IMR-90 (cell line): ENCODE results near the gene CLEC2A. TPM values are rescaled to one million over a fixed set of nuclear protein-coding genes. Genes with fewer than 3 reads are reported as not detected.

Source experiments
- ATAC-seq: fragments of 200-7000 bp; cut with Tn5 transposase; 2 replicates; pipeline ENCODE4 v1.9.1; 2020; ENCODE audit warnings: low read depth, mild to moderate bottlenecking, moderate library complexity
- BruUV-seq: library from RNA; stranded (reverse); fragments of 400-500 nt; replicated peaks from 2 replicates; lab custom pipeline; 2021; lab: Mats Ljungman, UMichigan
- CTCF ChIA-PET: fragments of 300-600 bp; formaldehyde crosslinking; extraction: SDS; loops from one replicate; lab custom pipeline; 2021; ENCODE audit warnings: antibody characterized with exemption; lab: Yijun Ruan, JAX
- POLR2A ChIA-PET: fragments of 300-600 bp; sonication (Branson Sonifier 250); formaldehyde crosslinking; loops from one replicate; lab custom pipeline; 2022; ENCODE audit warnings: antibody characterized with exemption; ENCODE audit not compliant: unreplicated experiment; lab: Charles Lee
- DNase-seq: peaks from one replicate; pipeline ENCODE4 v3.0.0; 2013
- H2AFZ ChIP-seq: replicated peaks from 2 replicates; pipeline ENCODE3; 2013; ENCODE audit warnings: low read length, mild to moderate bottlenecking; ENCODE audit not compliant: poor library complexity
- H2AK5ac ChIP-seq: 2 replicates; pipeline ENCODE4 v1.6.1; 2013; ENCODE audit warnings: low read depth, low read length, inconsistent platforms
- H2AK9ac ChIP-seq: replicated peaks from 2 replicates; pipeline ENCODE3; 2013; ENCODE audit warnings: mild to moderate bottlenecking, low read depth, low read length, moderate library complexity; ENCODE audit not compliant: poor library complexity
- H2BK120ac ChIP-seq: 2 replicates; pipeline ENCODE4 v1.6.1; 2013; ENCODE audit warnings: low read depth, low read length, inconsistent platforms
- H2BK15ac ChIP-seq: 3 replicates; pipeline ENCODE4 v1.6.1; 2013; ENCODE audit warnings: low read depth, low read length, inconsistent platforms
- H2BK20ac ChIP-seq: 2 replicates; pipeline ENCODE4 v1.6.1; 2013; ENCODE audit warnings: low read depth, mild to moderate bottlenecking, inconsistent platforms, low read length, moderate library complexity
- H2BK5ac ChIP-seq: 2 replicates; pipeline ENCODE4 v1.6.1; 2013; ENCODE audit warnings: mild to moderate bottlenecking, low read depth, low read length, inconsistent platforms; ENCODE audit not compliant: poor library complexity, severe bottlenecking
- H3K14ac ChIP-seq: replicated peaks from 2 replicates; pipeline ENCODE4 v1.6.1; 2013; ENCODE audit warnings: low read depth, low read length, inconsistent platforms
- H3K18ac ChIP-seq: 2 replicates; pipeline ENCODE4 v1.6.1; 2013; ENCODE audit warnings: low read depth, low read length, control low read depth
- H3K23ac ChIP-seq: 2 replicates; pipeline ENCODE4 v1.6.1; 2013; ENCODE audit warnings: low read depth, low read length, inconsistent platforms
- H3K27ac ChIP-seq: 2 replicates; pipeline ENCODE4 v1.5.1; 2013; ENCODE audit warnings: mild to moderate bottlenecking, control low read depth, low read length; ENCODE audit not compliant: insufficient read depth
- H3K27me3 ChIP-seq: 2 replicates; pipeline ENCODE4 v1.6.1; 2013; ENCODE audit warnings: low read length; ENCODE audit not compliant: control insufficient read depth, insufficient read depth
- H3K36me3 ChIP-seq: 2 replicates; pipeline ENCODE4 v1.6.1; 2013; ENCODE audit warnings: low read length, mixed read lengths; ENCODE audit not compliant: control insufficient read depth, insufficient read depth
- H3K4ac ChIP-seq: 2 replicates; pipeline ENCODE4 v1.6.1; 2013; ENCODE audit warnings: low read depth, low read length, inconsistent platforms
- H3K4me1 ChIP-seq: 2 replicates; pipeline ENCODE4 v1.6.1; 2013; ENCODE audit warnings: low read length, mixed read lengths; ENCODE audit not compliant: control insufficient read depth, insufficient read depth
- H3K4me2 ChIP-seq: 2 replicates; pipeline ENCODE4 v1.6.1; 2013; ENCODE audit warnings: low read depth, mild to moderate bottlenecking, control low read depth, low read length, moderate library complexity
- H3K4me3 ChIP-seq: 2 replicates; pipeline ENCODE4 v1.5.1; 2013; ENCODE audit warnings: low read depth, mild to moderate bottlenecking, control low read depth, low read length, moderate library complexity; ENCODE audit not compliant: insufficient read depth
- H3K56ac ChIP-seq: 2 replicates; pipeline ENCODE4 v1.6.1; 2013; ENCODE audit warnings: low read length, inconsistent platforms; ENCODE audit not compliant: insufficient read depth; ENCODE audit errors: extremely low read depth
- H3K79me1 ChIP-seq, 2 experiments: 2 replicates each; pipeline ENCODE4 v1.6.1; 2013; ENCODE audit warnings: low read length in 2 of 2, inconsistent platforms in 1 of 2, low read depth in 1 of 2
- H3K9ac ChIP-seq: 2 replicates; pipeline ENCODE4 v1.6.1; 2013; ENCODE audit warnings: low read depth, low read length, control low read depth
- H3K9me1 ChIP-seq: 2 replicates; pipeline ENCODE4 v1.6.1; 2013; ENCODE audit warnings: low read length, inconsistent platforms; ENCODE audit not compliant: insufficient read depth
- H3K9me3 ChIP-seq: 2 replicates; pipeline ENCODE4 v1.6.1; 2013; ENCODE audit warnings: low read length; ENCODE audit not compliant: control insufficient read depth, insufficient read depth
- H4K20me1 ChIP-seq: 2 replicates; pipeline ENCODE4 v1.6.1; 2013; ENCODE audit warnings: low read length, inconsistent platforms; ENCODE audit not compliant: insufficient read depth
- H4K5ac ChIP-seq: 2 replicates; pipeline ENCODE4 v1.6.1; 2013; ENCODE audit warnings: mild to moderate bottlenecking, low read depth, low read length, control low read depth
- H4K8ac ChIP-seq, 2 experiments: 2 replicates each; pipeline ENCODE4 v1.6.1; 2013; ENCODE audit warnings: low read depth in 2 of 2, low read length in 2 of 2, control low read depth in 1 of 2, inconsistent platforms in 1 of 2
- H4K91ac ChIP-seq: 2 replicates; pipeline ENCODE4 v1.6.1; 2013; ENCODE audit warnings: low read depth, low read length, inconsistent platforms; ENCODE audit not compliant: insufficient read depth
- BHLHE40 ChIP-seq: fragments of 150-350 bp; IDR thresholded peaks from 2 replicates; pipeline ENCODE4 v1.6.1; 2016; ENCODE audit warnings: mild to moderate bottlenecking, low read depth, low read length
- CEBPB ChIP-seq: IDR thresholded peaks from 2 replicates; pipeline ENCODE4 v1.6.1; 2012; ENCODE audit warnings: low read depth, low read length, improper control_type of control experiment
- CHD1 ChIP-seq: IDR thresholded peaks from 2 replicates; pipeline ENCODE4 v1.6.1; 2012; ENCODE audit warnings: low read depth, low read length, improper control_type of control experiment
- CTCF ChIP-seq: conservative IDR thresholded peaks from 2 replicates; pipeline ENCODE4 v1.5.1; 2012; ENCODE audit warnings: mild to moderate bottlenecking, low read depth, low read length, improper control_type of control experiment
- ELK1 ChIP-seq: fragments of 150-350 bp; IDR thresholded peaks from 2 replicates; pipeline ENCODE4 v1.6.1; 2016; ENCODE audit warnings: low read depth, mild to moderate bottlenecking, low read length, moderate library complexity, borderline replicate concordance
- FOS ChIP-seq: fragments of 150-350 bp; IDR thresholded peaks from 2 replicates; pipeline ENCODE4 v1.6.1; 2016; ENCODE audit warnings: low read depth, low read length
- MAFK ChIP-seq: IDR thresholded peaks from 2 replicates; pipeline ENCODE4 v1.6.1; 2012; ENCODE audit warnings: low read depth, low read length, improper control_type of control experiment
- MAZ ChIP-seq: IDR thresholded peaks from 2 replicates; pipeline ENCODE4 v1.6.1; 2012; ENCODE audit warnings: low read depth, mild to moderate bottlenecking, low read length, improper control_type of control experiment, moderate library complexity, borderline replicate concordance
- MXI1 ChIP-seq: IDR thresholded peaks from 2 replicates; pipeline ENCODE4 v1.6.1; 2012; ENCODE audit warnings: low read depth, mild to moderate bottlenecking, low read length, moderate library complexity, borderline replicate concordance
- NFE2L2 ChIP-seq: fragments of 150-350 bp; IDR thresholded peaks from 2 replicates; pipeline ENCODE4 v1.6.1; 2016; ENCODE audit warnings: low read depth, mild to moderate bottlenecking, low read length
- POLR2A ChIP-seq: IDR thresholded peaks from 2 replicates; pipeline ENCODE4 v1.6.1; 2012; ENCODE audit warnings: mild to moderate bottlenecking, low read depth, low read length
- RAD21 ChIP-seq: IDR thresholded peaks from 2 replicates; pipeline ENCODE4 v1.6.1; 2012; ENCODE audit warnings: low read length, improper control_type of control experiment
- RCOR1 ChIP-seq: IDR thresholded peaks from 2 replicates; pipeline ENCODE4 v1.6.1; 2012; ENCODE audit warnings: mild to moderate bottlenecking, low read length, improper control_type of control experiment; ENCODE audit not compliant: insufficient replicate concordance
- RFX5 ChIP-seq: IDR thresholded peaks from 2 replicates; pipeline ENCODE4 v1.8.0; 2012; ENCODE audit warnings: low read depth, mild to moderate bottlenecking, low read length, moderate library complexity
- SMC3 ChIP-seq: fragments of 150-350 bp; IDR thresholded peaks from 2 replicates; pipeline ENCODE4 v1.6.1; 2016; ENCODE audit warnings: low read depth, mild to moderate bottlenecking, antibody characterized with exemption, low read length, moderate library complexity
- USF2 ChIP-seq: fragments of 150-350 bp; IDR thresholded peaks from 2 replicates; pipeline ENCODE4 v1.6.1; 2017; ENCODE audit warnings: mild to moderate bottlenecking, antibody characterized with exemption, low read length, low read depth
- WGBS, 2 experiments: methylation state at CpG; one replicate each; pipeline versions ENCODE4 v1.1.5 to v1.1.7; 2013; ENCODE audit warnings: missing lambda C conversion rate in 2 of 2; ENCODE audit not compliant: insufficient read length in 1 of 2; ENCODE audit errors: extremely low coverage in 2 of 2; 5-methylcytosine and 5-hydroxymethylcytosine counted together
- dilution Hi-C: fragments of 300-500 bp; cut with HindIII; formaldehyde crosslinking; loops from one replicate; pipeline ENCODE4 v1.14.3; 2018; ENCODE audit warnings: low sequenced_read_pairs; ENCODE audit not compliant: unreplicated experiment
- in situ Hi-C: fragments of 300-500 bp; cut with MboI; formaldehyde crosslinking; loops from 3 replicates; pipeline ENCODE4 v1.14.3; 2019; ENCODE audit warnings: low sequenced_read_pairs, inconsistent platforms, mixed read lengths
- intact Hi-C: fragments of 100-400 bp; cut with micrococcal nuclease; formaldehyde crosslinking; loops from 2 replicates; pipeline ENCODE4 v1.10.0; 2022
- polyA plus RNA-seq, 3 experiments: library from polyadenylated mRNA; depleted of rRNA; stranded (reverse); fragments of >200 nt; gene quantifications; 2 replicates each; pipeline ENCODE4 v1.2.3, GENCODE V29; 2012; ENCODE audit warnings: low replicate concordance in 1 of 3
- total RNA-seq: library from RNA; depleted of rRNA; stranded (reverse); fragments of >200 nt; gene quantifications from 2 replicates; pipeline ENCODE4 v1.2.3, GENCODE V29; 2012

Gene CLEC2A
- total and polyA plus RNA-seq, 2 of the 4 experiments (the other 2 are of a cell fraction), result not detected

GRCh38 chr12:9980126-9980525, 48.0 kb upstream of the CLEC2A start:
- TF ChIP-seq CTCF, result no peak
- TF ChIP-seq USF2, result no peak
- no peak for TF ChIP-seq NFE2L2
- no peak for TF ChIP-seq BHLHE40
- no peak for TF ChIP-seq FOS
- TF ChIP-seq RCOR1, result no peak
- TF ChIP-seq MXI1, result no peak
- no peak for TF ChIP-seq RAD21
- no peak for TF ChIP-seq RFX5
- no peak for TF ChIP-seq SMC3
- TF ChIP-seq CHD1, result no peak
- TF ChIP-seq ELK1, result no peak
- TF ChIP-seq MAFK, result no peak
- TF ChIP-seq CEBPB, result no peak
- no peak for TF ChIP-seq MAZ
- TF ChIP-seq POLR2A, result no peak
- CTCF ChIA-PET, result interaction anchor here (1.5 kb wide), 1 partner anchor 40 kb away, joined by 3 read pairs; no protein-coding TSS in a partner anchor
- ATAC-seq, result no peak

More at GRCh38 chr12:9980126-9980525, 48.0 kb upstream of the CLEC2A start:
- Histone ChIP-seq H2AK9ac (no peak overlapping the region), H3K9ac (no peak overlapping the region), H3K4ac (no peak overlapping the region), H3K9me1 (no peaks in the 10 kb centered on the region), H3K27me3 (peaks cover 2% of the 10 kb centered on the region; the same call in 1 of the 2 replicates), H3K23ac (no peak overlapping the region), H3K4me2 (no peak overlapping the region), H2AFZ (no peak overlapping the region), H2AK5ac (no peak overlapping the region), H2BK120ac (no peak overlapping the region), H3K36me3 (no peaks in the 10 kb centered on the region), H3K14ac (no peak overlapping the region), H3K56ac (no peak overlapping the region), H3K4me3 (no peak overlapping the region), H4K8ac (no peak overlapping the region), H2BK20ac (no peak overlapping the region), H3K4me1 (no peaks in the 10 kb centered on the region), H3K9me3 (no peaks in the 10 kb centered on the region; the same call in 1 of the 2 replicates), H3K18ac (no peak overlapping the region), H4K20me1 (no peaks in the 10 kb centered on the region), H4K5ac (no peak overlapping the region), H4K91ac (no peak overlapping the region), H3K79me1 (no peaks in the 10 kb centered on the region), H2BK5ac (no peak overlapping the region), H3K27ac (no peak overlapping the region), H2BK15ac (no peak overlapping the region)
- intact Hi-C loops, result no loop called here
- no TSS peak for BruUV-seq
- POLR2A ChIA-PET, result no interaction called here
- no peak for DNase-seq
- in situ Hi-C loops, result no loop called here
- WGBS, 2 experiments, result no CpG with 5 or more reads among the region's 3 CpGs
- dilution Hi-C loops, result no loop called here
